K562 (cell line): ENCODE data around the gene SYNJ2. TPM values are rescaled to one million over a fixed set of nuclear protein-coding genes. Genes with fewer than 3 reads are reported as not detected.

Experiments
- CHD4 ChIP-seq: fragments of 200-600 bp; sonication (generic); IDR thresholded peaks from 3 replicates; pipeline ENCODE4 v1.6.1; 2012; ENCODE audit warnings: low read depth, mild to moderate bottlenecking, mixed read lengths, low read length, inconsistent platforms; ENCODE audit not compliant: insufficient read depth, insufficient replicate concordance, poor library complexity, severe bottlenecking
- DNMT1 ChIP-seq: fragments of 450-650 bp; IDR thresholded peaks from 2 replicates; pipeline ENCODE4 v1.6.1; 2016; ENCODE audit warnings: antibody characterized with exemption, mild to moderate bottlenecking
- FOXJ2 ChIP-seq: fragments of 200-800 bp; sonication (Bioruptor generic); IDR thresholded peaks from 2 replicates; pipeline ENCODE4 v1.6.1; 2016; ENCODE audit warnings: missing genetic modification characterization, missing compliant biosample characterization
- FOXK1 ChIP-seq: sonication (generic); formaldehyde crosslinking; IDR thresholded peaks from 2 replicates; pipeline ENCODE4 v1.8.0; 2022; ENCODE audit warnings: missing genetic modification reagents, mild to moderate bottlenecking, borderline replicate concordance
- GTF2F1 ChIP-seq: IDR thresholded peaks from 2 replicates; pipeline ENCODE4 v1.6.1; 2011; ENCODE audit warnings: low read depth, low read length, improper control_type of control experiment
- HDAC8 ChIP-seq: fragments of 450-650 bp; IDR thresholded peaks from 2 replicates; pipeline ENCODE4 v1.6.1; 2016; ENCODE audit warnings: mild to moderate bottlenecking, missing genetic modification characterization, moderate library complexity, missing compliant biosample characterization
- KLF6 ChIP-seq: fragments of 250-450 bp; sonication (Bioruptor Pico); IDR thresholded peaks from 2 replicates; pipeline ENCODE4 v1.4.0; 2020; ENCODE audit warnings: mild to moderate bottlenecking, moderate library complexity, borderline replicate concordance
- MTF1 ChIP-seq: fragments of 250-450 bp; sonication (Bioruptor Pico); IDR thresholded peaks from 2 replicates; pipeline ENCODE4 v1.9.0; 2021; ENCODE audit warnings: moderate library complexity, mild to moderate bottlenecking, inconsistent platforms, borderline replicate concordance
- NEUROD1 ChIP-seq: fragments of 150-350 bp; IDR thresholded peaks from 2 replicates; pipeline ENCODE4 v1.6.1; 2014; ENCODE audit warnings: borderline replicate concordance, low read length, low read depth; ENCODE audit not compliant: partially characterized antibody
- NFXL1 ChIP-seq: fragments of 450-650 bp; formaldehyde crosslinking; IDR thresholded peaks from 2 replicates; pipeline ENCODE4 v1.4.0; 2021; ENCODE audit warnings: mild to moderate bottlenecking
- NR2C2 ChIP-seq, 2 experiments: fragments of 200-800 bp in 1 of 2; sonication (Bioruptor generic) in 1 of 2; sonication (generic) in 1 of 2; formaldehyde crosslinking in 1 of 2; IDR thresholded peaks; 2 replicates each; pipeline versions ENCODE4 v1.6.1 to v1.8.0; 2016 to 2022; ENCODE audit warnings: mild to moderate bottlenecking in 1 of 2, missing compliant biosample characterization in 1 of 2, missing genetic modification characterization in 1 of 2, missing genetic modification reagents in 1 of 2
- NUFIP1 ChIP-seq: fragments of 450-650 bp; IDR thresholded peaks from 2 replicates; pipeline ENCODE4 v1.6.1; 2018; ENCODE audit not compliant: partially characterized antibody
- PHB2 ChIP-seq: fragments of 450-650 bp; IDR thresholded peaks from 2 replicates; pipeline ENCODE4 v1.6.1; 2017; ENCODE audit warnings: low read depth
- PHF8 ChIP-seq: fragments of 200-600 bp; sonication (generic); IDR thresholded peaks from 2 replicates; pipeline ENCODE4 v1.6.1; 2012; ENCODE audit warnings: mixed run types, mild to moderate bottlenecking, inconsistent platforms, low read length, moderate library complexity, borderline replicate concordance
- POLR2G ChIP-seq: fragments of 200-400 bp; formaldehyde crosslinking; IDR thresholded peaks from 2 replicates; pipeline ENCODE4 v1.6.1; 2017; ENCODE audit warnings: low read depth, mild to moderate bottlenecking, antibody characterized with exemption, low read length, moderate library complexity
- RBM34 ChIP-seq: fragments of 200-400 bp; formaldehyde crosslinking; IDR thresholded peaks from 2 replicates; pipeline ENCODE4 v1.6.1; 2018; ENCODE audit warnings: low read length, borderline replicate concordance; ENCODE audit not compliant: insufficient read depth
- SFPQ ChIP-seq: fragments of 200-400 bp; formaldehyde crosslinking; IDR thresholded peaks from 2 replicates; pipeline ENCODE4 v1.6.1; 2017; ENCODE audit warnings: mild to moderate bottlenecking, low read depth, low read length, moderate library complexity
- SMARCA4 ChIP-seq: fragments of 450-650 bp; IDR thresholded peaks from 2 replicates; pipeline ENCODE4 v1.6.1; 2016
- ZNF134 ChIP-seq: fragments of 250-450 bp; sonication (Bioruptor Pico); conservative IDR thresholded peaks from 2 replicates; pipeline ENCODE4 v1.4.0; 2020
- ZNF197 ChIP-seq: fragments of 200-800 bp; sonication (Bioruptor generic); IDR thresholded peaks from 2 replicates; pipeline ENCODE4 v1.6.1; 2016; ENCODE audit warnings: low read depth, missing genetic modification characterization, missing compliant biosample characterization
- polyA plus RNA-seq, 8 experiments: library from polyadenylated mRNA; depleted of rRNA in 4 of 8; stranded (reverse) in 5 of 8; unstranded in 3 of 8; fragments of >200 nt; fragmentation: Nextera tagmentation in 2 of 8; fragmentation: Illumina TruSeq in 1 of 8; extraction: Ambion mirVana in 2 of 8; extraction: Trizol in 1 of 8; gene quantifications; 2 replicates each; pipeline versions ENCODE4 v1.2.1 to v1.2.3, GENCODE V29; 2011 to 2014; ENCODE audit warnings: inconsistent platforms in 1 of 8, missing spikeins in 1 of 8
- total RNA-seq, 7 experiments: library from RNA; depleted of rRNA in 6 of 7; stranded (reverse); fragments of >200 nt in 6 of 7; fragmentation: Illumina TruSeq in 2 of 7; extraction: Trizol in 2 of 7; gene quantifications; 2 replicates each; pipeline versions ENCODE4 v1.2.1 to v1.2.3, GENCODE V29; 2011 to 2021; ENCODE audit warnings: low replicate concordance in 1 of 7
- TF ChIP-seq, protein P1 (sequence below): fragments of 450-650 bp; IDR thresholded peaks from 2 replicates; pipeline ENCODE4 v1.6.1; 2018; ENCODE audit warnings: mild to moderate bottlenecking, low read depth; ENCODE audit not compliant: partially characterized antibody
- TF ChIP-seq, protein P2 (sequence below): conservative IDR thresholded peaks from 2 replicates; pipeline ENCODE4 v1.6.1; 2011; ENCODE audit warnings: low read depth, mild to moderate bottlenecking, low read length; ENCODE audit not compliant: control insufficient read depth

SYNJ2 gene
- total and polyA plus RNA-seq, 9 of the 15 experiments (the other 6 are each of a cell fraction or from before 2014, with no cell fraction given), result 3.0 to 27.7 (median 17.8) TPM

- TF ChIP-seq SFPQ, result no peak
- TF ChIP-seq NUFIP1, result no peak
- TF ChIP-seq DNMT1, result no peak
- TF ChIP-seq HDAC8 (tag), result no peak
- TF ChIP-seq MTF1 (CRISPR knock-in tag), result no peak
- TF ChIP-seq FOXJ2 (tag), result no peak
- no peak for TF ChIP-seq PHB2
- no peak for TF ChIP-seq CHD4
- TF ChIP-seq NFXL1 (CRISPR knock-in tag), result no peak
- no peak for TF ChIP-seq POLR2G
- TF ChIP-seq ZNF197 (CRISPR knock-in tag), result no peak
- no peak for TF ChIP-seq GTF2F1
- peak; percentile 81 for TF ChIP-seq SMARCA4
- peak; percentile 59 for TF ChIP-seq NEUROD1
- TF ChIP-seq RBM34, result no peak
- no peak for TF ChIP-seq PHF8
- TF ChIP-seq FOXK1, result 0 out of 2 replicates have a peak, but pooled peaks have one; percentile 72
- TF ChIP-seq KLF6 (CRISPR knock-in tag), result no peak
- no peak for TF ChIP-seq NR2C2 (CRISPR knock-in tag; IDR thresholded peaks at IDR 0.05)
- TF ChIP-seq NR2C2 (tag; IDR thresholded peaks at IDR 0.05), result peak; percentile 86
- TF ChIP-seq, protein P1, sequence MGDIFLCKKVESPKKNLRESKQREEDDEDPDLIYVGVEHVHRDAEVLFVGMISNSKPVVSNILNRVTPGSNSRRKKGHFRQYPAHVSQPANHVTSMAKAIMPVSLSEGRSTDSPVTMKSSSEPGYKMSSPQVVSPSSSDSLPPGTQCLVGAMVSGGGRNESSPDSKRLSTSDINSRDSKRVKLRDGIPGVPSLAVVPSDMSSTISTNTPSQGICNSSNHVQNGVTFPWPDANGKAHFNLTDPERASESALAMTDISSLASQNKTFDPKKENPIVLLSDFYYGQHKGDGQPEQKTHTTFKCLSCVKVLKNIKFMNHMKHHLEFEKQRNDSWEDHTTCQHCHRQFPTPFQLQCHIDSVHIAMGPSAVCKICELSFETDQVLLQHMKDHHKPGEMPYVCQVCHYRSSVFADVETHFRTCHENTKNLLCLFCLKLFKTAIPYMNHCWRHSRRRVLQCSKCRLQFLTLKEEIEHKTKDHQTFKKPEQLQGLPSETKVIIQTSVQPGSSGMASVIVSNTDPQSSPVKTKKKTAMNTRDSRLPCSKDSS, result no peak
- TF ChIP-seq, protein P2, sequence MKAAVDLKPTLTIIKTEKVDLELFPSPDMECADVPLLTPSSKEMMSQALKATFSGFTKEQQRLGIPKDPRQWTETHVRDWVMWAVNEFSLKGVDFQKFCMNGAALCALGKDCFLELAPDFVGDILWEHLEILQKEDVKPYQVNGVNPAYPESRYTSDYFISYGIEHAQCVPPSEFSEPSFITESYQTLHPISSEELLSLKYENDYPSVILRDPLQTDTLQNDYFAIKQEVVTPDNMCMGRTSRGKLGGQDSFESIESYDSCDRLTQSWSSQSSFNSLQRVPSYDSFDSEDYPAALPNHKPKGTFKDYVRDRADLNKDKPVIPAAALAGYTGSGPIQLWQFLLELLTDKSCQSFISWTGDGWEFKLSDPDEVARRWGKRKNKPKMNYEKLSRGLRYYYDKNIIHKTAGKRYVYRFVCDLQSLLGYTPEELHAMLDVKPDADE, result 0 out of 2 replicates have a peak, but pooled peaks have one; percentile 12
- TF ChIP-seq ZNF134 (CRISPR knock-in tag), result no peak
These were observed 50.0 kb downstream of the SYNJ2 start (continued) for GRCh38 chr6:158031381-158032353.
